ENCODE measurements around the gene AGT.
"Not testable (repeated sequence)": the region's sequence is repeated elsewhere in the genome, so short reads cannot be mapped to it uniquely, and the experiment has no call there.

DNA sequence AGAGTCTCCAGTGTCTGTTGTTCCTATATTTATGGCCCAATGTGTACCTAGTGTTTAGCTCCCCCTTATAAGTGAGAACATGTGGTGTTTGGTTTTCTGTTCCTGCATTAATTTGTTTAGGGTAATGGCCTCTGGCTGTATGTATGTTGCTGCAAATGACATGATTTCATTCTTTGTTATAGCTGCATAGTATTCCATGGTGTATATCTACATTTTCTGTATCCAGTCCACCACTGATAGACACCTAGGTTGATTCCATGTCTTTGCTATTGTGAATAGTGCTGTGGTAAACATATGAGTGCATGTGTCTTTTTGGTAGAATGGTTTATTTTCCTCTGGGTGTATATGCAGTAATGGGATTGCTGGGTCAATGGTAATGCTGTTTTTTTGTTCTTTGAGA is 15.0 kb downstream of the AGT start:
- TF ChIP-seq, protein P1, sequence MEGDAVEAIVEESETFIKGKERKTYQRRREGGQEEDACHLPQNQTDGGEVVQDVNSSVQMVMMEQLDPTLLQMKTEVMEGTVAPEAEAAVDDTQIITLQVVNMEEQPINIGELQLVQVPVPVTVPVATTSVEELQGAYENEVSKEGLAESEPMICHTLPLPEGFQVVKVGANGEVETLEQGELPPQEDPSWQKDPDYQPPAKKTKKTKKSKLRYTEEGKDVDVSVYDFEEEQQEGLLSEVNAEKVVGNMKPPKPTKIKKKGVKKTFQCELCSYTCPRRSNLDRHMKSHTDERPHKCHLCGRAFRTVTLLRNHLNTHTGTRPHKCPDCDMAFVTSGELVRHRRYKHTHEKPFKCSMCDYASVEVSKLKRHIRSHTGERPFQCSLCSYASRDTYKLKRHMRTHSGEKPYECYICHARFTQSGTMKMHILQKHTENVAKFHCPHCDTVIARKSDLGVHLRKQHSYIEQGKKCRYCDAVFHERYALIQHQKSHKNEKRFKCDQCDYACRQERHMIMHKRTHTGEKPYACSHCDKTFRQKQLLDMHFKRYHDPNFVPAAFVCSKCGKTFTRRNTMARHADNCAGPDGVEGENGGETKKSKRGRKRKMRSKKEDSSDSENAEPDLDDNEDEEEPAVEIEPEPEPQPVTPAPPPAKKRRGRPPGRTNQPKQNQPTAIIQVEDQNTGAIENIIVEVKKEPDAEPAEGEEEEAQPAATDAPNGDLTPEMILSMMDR (IDR thresholded peaks at IDR 0.05 in 2 of 3, conservative IDR thresholded peaks at IDR 0.05 in 1 of 3; ENCODE audit: borderline replicate concordance in 1 of 3, insufficient read depth in 1 of 3, low read depth in 2 of 3, low read length in 2 of 3), result not testable (repeated sequence)
- TF ChIP-seq, protein P2, sequence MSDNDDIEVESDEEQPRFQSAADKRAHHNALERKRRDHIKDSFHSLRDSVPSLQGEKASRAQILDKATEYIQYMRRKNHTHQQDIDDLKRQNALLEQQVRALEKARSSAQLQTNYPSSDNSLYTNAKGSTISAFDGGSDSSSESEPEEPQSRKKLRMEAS (IDR thresholded peaks at IDR 0.05), result not testable (repeated sequence)
- TF ChIP-seq SIN3A (IDR thresholded peaks at IDR 0.05; ENCODE audit: low read depth); ZFX (IDR thresholded peaks at IDR 0.05); POLR2A (IDR thresholded peaks at IDR 0.05; ENCODE audit: borderline replicate concordance, extremely low read depth, insufficient read depth, insufficient read length); CEBPB (IDR thresholded peaks at IDR 0.05; ENCODE audit: low read depth); POLR2AphosphoS5 (IDR thresholded peaks at IDR 0.05; ENCODE audit: low read depth, low read length); CBX3 (IDR thresholded peaks at IDR 0.05; ENCODE audit: low read depth): not testable (repeated sequence)
- TF ChIP-seq, protein P3, sequence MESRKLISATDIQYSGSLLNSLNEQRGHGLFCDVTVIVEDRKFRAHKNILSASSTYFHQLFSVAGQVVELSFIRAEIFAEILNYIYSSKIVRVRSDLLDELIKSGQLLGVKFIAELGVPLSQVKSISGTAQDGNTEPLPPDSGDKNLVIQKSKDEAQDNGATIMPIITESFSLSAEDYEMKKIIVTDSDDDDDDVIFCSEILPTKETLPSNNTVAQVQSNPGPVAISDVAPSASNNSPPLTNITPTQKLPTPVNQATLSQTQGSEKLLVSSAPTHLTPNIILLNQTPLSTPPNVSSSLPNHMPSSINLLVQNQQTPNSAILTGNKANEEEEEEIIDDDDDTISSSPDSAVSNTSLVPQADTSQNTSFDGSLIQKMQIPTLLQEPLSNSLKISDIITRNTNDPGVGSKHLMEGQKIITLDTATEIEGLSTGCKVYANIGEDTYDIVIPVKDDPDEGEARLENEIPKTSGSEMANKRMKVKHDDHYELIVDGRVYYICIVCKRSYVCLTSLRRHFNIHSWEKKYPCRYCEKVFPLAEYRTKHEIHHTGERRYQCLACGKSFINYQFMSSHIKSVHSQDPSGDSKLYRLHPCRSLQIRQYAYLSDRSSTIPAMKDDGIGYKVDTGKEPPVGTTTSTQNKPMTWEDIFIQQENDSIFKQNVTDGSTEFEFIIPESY (IDR thresholded peaks at IDR 0.05; ENCODE audit: extremely low read depth, insufficient replicate concordance, low read length), result not testable (repeated sequence)
